Fibroblast of villous mesenchyme (primary cell): ENCODE data around the gene MRPS18B. TPM values are rescaled to one million over a fixed set of nuclear protein-coding genes. Genes with fewer than 3 reads are reported as not detected.
"Not testable (repeated sequence)": the region's sequence is repeated elsewhere in the genome, so short reads cannot be mapped to it uniquely, and the experiment has no call there.

Experiments used
- DNase-seq: peaks from one replicate; pipeline ENCODE4 v3.0.0-alpha.2; 2010; ENCODE audit warnings: low read depth
- H3K4me3 ChIP-seq: 2 replicates; pipeline ENCODE4 v1.5.1; 2011; ENCODE audit warnings: low read depth, mild to moderate bottlenecking, low read length
- total RNA-seq: library from RNA; depleted of rRNA; stranded (reverse); fragments of >200 nt; gene quantifications from 2 replicates; pipeline ENCODE4 v1.2.3, GENCODE V29; 2012
- TF ChIP-seq, protein P1 (sequence below): IDR thresholded peaks from 2 replicates; pipeline ENCODE4 v1.5.1; 2012; ENCODE audit warnings: low read depth, mild to moderate bottlenecking, low read length; ENCODE audit not compliant: insufficient read depth

The MRPS18B gene
- total RNA-seq, 1 donor: 79.5 TPM

- no peak for DNase-seq
- H3K4me3 ChIP-seq: no peak overlapping the region
- TF ChIP-seq, protein P1, sequence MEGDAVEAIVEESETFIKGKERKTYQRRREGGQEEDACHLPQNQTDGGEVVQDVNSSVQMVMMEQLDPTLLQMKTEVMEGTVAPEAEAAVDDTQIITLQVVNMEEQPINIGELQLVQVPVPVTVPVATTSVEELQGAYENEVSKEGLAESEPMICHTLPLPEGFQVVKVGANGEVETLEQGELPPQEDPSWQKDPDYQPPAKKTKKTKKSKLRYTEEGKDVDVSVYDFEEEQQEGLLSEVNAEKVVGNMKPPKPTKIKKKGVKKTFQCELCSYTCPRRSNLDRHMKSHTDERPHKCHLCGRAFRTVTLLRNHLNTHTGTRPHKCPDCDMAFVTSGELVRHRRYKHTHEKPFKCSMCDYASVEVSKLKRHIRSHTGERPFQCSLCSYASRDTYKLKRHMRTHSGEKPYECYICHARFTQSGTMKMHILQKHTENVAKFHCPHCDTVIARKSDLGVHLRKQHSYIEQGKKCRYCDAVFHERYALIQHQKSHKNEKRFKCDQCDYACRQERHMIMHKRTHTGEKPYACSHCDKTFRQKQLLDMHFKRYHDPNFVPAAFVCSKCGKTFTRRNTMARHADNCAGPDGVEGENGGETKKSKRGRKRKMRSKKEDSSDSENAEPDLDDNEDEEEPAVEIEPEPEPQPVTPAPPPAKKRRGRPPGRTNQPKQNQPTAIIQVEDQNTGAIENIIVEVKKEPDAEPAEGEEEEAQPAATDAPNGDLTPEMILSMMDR: no peak
These were observed 25.4 kb upstream of the MRPS18B start for GRCh38 chr6:30592287-30592686.

- TF ChIP-seq, protein P1: peak; percentile 85
- H3K4me3 ChIP-seq: not testable (repeated sequence)
- peak; percentile 79 for DNase-seq
These were observed 20.1 kb upstream of the MRPS18B start for GRCh38 chr6:30597315-30598144.

DNA sequence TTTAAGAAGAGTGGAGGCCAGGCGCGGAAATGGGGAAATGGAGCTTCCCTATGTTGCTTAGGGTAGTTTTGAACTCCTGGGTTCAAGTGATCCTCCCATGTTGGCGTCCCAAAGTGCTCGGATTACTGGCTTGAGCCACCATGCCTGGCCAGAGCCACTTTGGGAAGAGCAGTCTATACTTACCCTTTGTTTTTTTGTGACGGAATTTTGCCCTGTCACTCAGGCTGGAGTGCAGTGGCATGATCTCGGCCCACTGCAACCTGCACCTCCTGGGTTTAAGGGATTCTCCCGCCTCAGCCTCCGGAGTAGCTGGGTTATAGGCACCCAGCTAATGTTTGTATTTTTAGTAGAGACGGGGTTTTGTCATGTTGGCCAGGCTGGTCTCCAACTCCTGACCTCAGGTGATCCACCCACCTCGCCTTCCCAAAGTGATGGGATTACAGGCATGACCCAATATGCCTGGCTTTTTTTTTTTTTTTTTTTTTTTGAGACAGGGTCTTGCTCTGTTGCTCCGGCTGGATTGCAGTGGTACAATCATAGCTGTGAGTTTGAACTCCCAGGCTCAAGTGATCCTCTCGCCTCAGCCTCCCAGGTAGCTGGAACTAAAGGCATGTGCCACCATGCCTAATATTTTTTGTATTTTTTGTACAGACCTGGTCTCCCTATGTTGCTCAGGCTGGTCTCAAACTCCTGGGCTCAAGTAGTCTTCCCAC is 18.6 kb upstream of the MRPS18B start:
- TF ChIP-seq, protein P1: no peak
- H3K4me3 ChIP-seq: no peak overlapping the region
- DNase-seq: no peak

GRCh38 chr6:30599625-30600324 is 17.9 kb upstream of the MRPS18B start:
- no peak for DNase-seq
- H3K4me3 ChIP-seq: no peak overlapping the region
- TF ChIP-seq, protein P1: no peak

DNA sequence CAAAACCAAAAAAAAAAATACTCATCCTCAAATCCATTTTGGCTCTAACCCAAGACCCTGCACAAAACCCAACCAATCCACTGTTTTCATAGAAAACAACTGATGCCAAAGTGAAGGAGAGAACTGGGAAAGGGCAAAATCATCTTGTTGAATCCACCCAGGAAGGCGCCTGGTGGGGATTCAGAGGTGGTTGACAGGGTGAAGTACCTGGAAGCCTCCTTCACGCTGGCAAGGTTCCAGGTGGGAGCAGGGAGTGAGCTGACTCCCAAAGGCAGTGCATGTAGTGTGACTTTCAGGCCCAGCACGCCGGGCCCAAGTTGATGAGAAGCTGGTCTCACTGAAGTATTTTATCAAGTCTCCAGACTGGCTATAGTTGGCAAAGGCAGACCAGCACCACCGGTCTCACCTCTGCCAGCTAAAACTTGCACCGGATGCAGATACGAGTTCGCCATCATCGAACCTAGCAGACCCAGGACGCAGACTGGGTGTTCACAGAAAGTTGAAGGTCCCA is 17.1 kb upstream of the MRPS18B start:
- TF ChIP-seq, protein P1: no peak
- H3K4me3 ChIP-seq: no peak overlapping the region
- DNase-seq: no peak

DNA sequence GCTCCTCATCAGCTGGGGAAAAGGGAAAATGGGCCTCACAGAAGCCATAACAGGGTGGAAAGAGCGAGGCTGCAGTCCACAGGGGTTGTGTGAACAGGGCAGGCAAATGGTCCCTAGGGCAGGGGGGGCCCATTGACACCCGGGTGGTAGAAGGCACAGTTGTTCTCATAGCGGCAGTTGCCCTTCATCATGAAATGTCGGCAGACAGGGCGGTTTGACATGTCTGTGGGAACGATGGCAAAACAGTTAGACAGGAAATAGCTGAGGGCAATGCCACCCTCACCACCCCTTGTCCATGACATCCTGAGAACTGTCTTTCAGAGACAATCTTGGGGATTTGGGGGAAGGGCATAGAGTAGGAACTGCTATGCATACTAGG is 16.2 kb upstream of the MRPS18B start:
- no peak for DNase-seq
- TF ChIP-seq, protein P1: no peak
- no peak overlapping the region for H3K4me3 ChIP-seq
